GM12878 (cell line): ENCODE measurements around the gene RAB31. TPM values are rescaled to one million over a fixed set of nuclear protein-coding genes. Genes with fewer than 3 reads are reported as not detected.

ENCODE experiments used
- ATAC-seq: fragments of 200-7000 bp; cut with Tn5 transposase; 3 replicates; pipeline ENCODE4 v1.9.1; 2020; ENCODE audit warnings: mild to moderate bottlenecking, moderate library complexity
- BruUV-seq: library from RNA; stranded (reverse); fragments of 400-500 nt; replicated peaks from 2 replicates; lab custom pipeline; 2021; lab: Mats Ljungman, UMichigan
- CTCF ChIA-PET: fragments of 300-600 bp; sonication (Branson Sonifier 250); formaldehyde crosslinking; extraction: SDS; loops from one replicate; lab custom pipeline; 2021; ENCODE audit warnings: inconsistent platforms; lab: Yijun Ruan, JAX
- POLR2A ChIA-PET: fragments of 350-600 bp; formaldehyde crosslinking; extraction: SDS; loops from one replicate; lab custom pipeline; 2021; ENCODE audit warnings: inconsistent platforms; lab: Charles Lee
- RAD21 ChIA-PET: fragments of 300-600 bp; sonication (Branson Sonifier 250); formaldehyde crosslinking; loops from one replicate; lab custom pipeline; 2023; ENCODE audit warnings: antibody characterized with exemption; ENCODE audit not compliant: unreplicated experiment; lab: Charles Lee
- SMC1A ChIA-PET: fragments of 300-600 bp; sonication (Branson Sonifier 250); formaldehyde crosslinking; loops from one replicate; lab custom pipeline; 2023; ENCODE audit not compliant: unreplicated experiment, uncharacterized antibody; lab: Charles Lee
- DNase-seq: peaks from one replicate; pipeline ENCODE4 v3.0.0-alpha.2; 2011; ENCODE audit warnings: low read depth, low spot score
- FAIRE-seq: peaks from 3 replicates; lab custom pipeline; 2011; peaks lifted over from hg19 to GRCh38; lab: Jason Lieb, UNC
- H2AFZ ChIP-seq: 2 replicates; pipeline ENCODE4 v1.6.0; 2011; ENCODE audit warnings: low read depth, low read length, control low read depth; ENCODE audit not compliant: control insufficient read depth
- H3K27ac ChIP-seq: 2 replicates; pipeline ENCODE4 v1.5.1; 2011; ENCODE audit warnings: control low read depth; ENCODE audit not compliant: control insufficient read depth, insufficient read depth
- H3K27me3 ChIP-seq, 2 experiments: replicated peaks in 1 of 2; 2 replicates each; pipeline versions ENCODE4 v1.6.0 to v1.6.1; 2011; ENCODE audit warnings: low read length in 1 of 2; ENCODE audit not compliant: control insufficient read depth in 2 of 2, insufficient read depth in 2 of 2
- H3K36me3 ChIP-seq, 2 experiments: 2 replicates each; pipeline ENCODE4 v1.5.1; 2011; ENCODE audit warnings: low read length in 1 of 2; ENCODE audit not compliant: control insufficient read depth in 2 of 2, insufficient read depth in 2 of 2
- H3K4me1 ChIP-seq: 2 replicates; pipeline ENCODE4 v1.6.1; 2011; ENCODE audit warnings: mild to moderate bottlenecking, low read length, moderate library complexity, mixed read lengths; ENCODE audit not compliant: control insufficient read depth, insufficient read depth
- H3K4me2 ChIP-seq: 2 replicates; pipeline ENCODE4 v1.6.0; 2011; ENCODE audit warnings: control low read depth; ENCODE audit not compliant: control insufficient read depth, insufficient read depth
- H3K4me3 ChIP-seq: fragments of 200-600 bp; sonication (generic); 2 replicates; pipeline ENCODE4 v1.5.1; 2016
- H3K79me2 ChIP-seq: 2 replicates; pipeline ENCODE4 v1.6.0; 2011; ENCODE audit warnings: low read length; ENCODE audit not compliant: control insufficient read depth, insufficient read depth
- H3K9ac ChIP-seq: 2 replicates; pipeline ENCODE4 v1.8.0; 2011; ENCODE audit warnings: low read length, control low read depth, mixed read lengths; ENCODE audit not compliant: control insufficient read depth, insufficient read depth
- H3K9me3 ChIP-seq: replicated peaks from 3 replicates; pipeline ENCODE4 v1.5.1; 2011; ENCODE audit warnings: mild to moderate bottlenecking, low read length; ENCODE audit not compliant: control insufficient read depth, insufficient read depth
- H4K20me1 ChIP-seq: 2 replicates; pipeline ENCODE4 v1.6.0; 2011; ENCODE audit not compliant: control insufficient read depth, insufficient read depth
- BMI1 ChIP-seq: fragments of 450-650 bp; IDR thresholded peaks from 2 replicates; pipeline ENCODE4 v1.6.1; 2016; ENCODE audit warnings: mild to moderate bottlenecking, moderate library complexity, borderline replicate concordance
- BRCA1 ChIP-seq: IDR thresholded peaks from 2 replicates; pipeline ENCODE4 v1.6.1; 2011; ENCODE audit warnings: low read depth, low read length, improper control_type of control experiment
- CTCF ChIP-seq, 3 experiments: IDR thresholded peaks in 2 of 3; conservative IDR thresholded peaks in 1 of 3; 2 replicates each; pipeline ENCODE4 v1.5.1; 2011; ENCODE audit warnings: low read depth in 3 of 3, low read length in 3 of 3, mild to moderate bottlenecking in 3 of 3, control low read depth in 2 of 3, moderate library complexity in 2 of 3, inconsistent platforms in 1 of 3, mixed read lengths in 1 of 3; ENCODE audit not compliant: control insufficient read depth in 2 of 3, insufficient read depth in 1 of 3; ENCODE audit errors: extremely low read depth in 1 of 3
- HDAC6 ChIP-seq: fragments of 200-600 bp; sonication (generic); IDR thresholded peaks from one replicate; pipeline ENCODE4 v1.8.0; 2017; ENCODE audit warnings: antibody characterized with exemption; ENCODE audit not compliant: unreplicated experiment
- RAD21 ChIP-seq: IDR thresholded peaks from 2 replicates; pipeline ENCODE4 v1.6.1; 2011; ENCODE audit warnings: mild to moderate bottlenecking, low read depth, low read length, moderate library complexity; ENCODE audit not compliant: insufficient read depth
- RB1 ChIP-seq: fragments of 450-650 bp; formaldehyde crosslinking; IDR thresholded peaks from 2 replicates; pipeline ENCODE4 v1.6.1; 2017; ENCODE audit warnings: mild to moderate bottlenecking, borderline replicate concordance
- STAT3 ChIP-seq: IDR thresholded peaks from 2 replicates; pipeline ENCODE4 v1.6.1; 2011; ENCODE audit warnings: low read depth, low read length, improper control_type of control experiment
- WRNIP1 ChIP-seq: IDR thresholded peaks from 2 replicates; pipeline ENCODE4 v1.6.1; 2011; ENCODE audit warnings: low read depth, low read length, improper control_type of control experiment, borderline replicate concordance
- ZNF207 ChIP-seq: fragments of 450-650 bp; IDR thresholded peaks from 2 replicates; pipeline ENCODE4 v1.6.1; 2014; ENCODE audit warnings: antibody characterized with exemption, mild to moderate bottlenecking, borderline replicate concordance
- WGBS: methylation state at CpG from one replicate; pipeline ENCODE4 v1.1.6; 2016; ENCODE audit warnings: low lambda C conversion rate; ENCODE audit not compliant: insufficient replicate concordance, insufficient coverage; ENCODE audit errors: missing lambda C conversion rate; 5-methylcytosine and 5-hydroxymethylcytosine counted together
- in situ Hi-C: fragments of 300-500 bp; cut with MboI; formaldehyde crosslinking; loops from 9 replicates; pipeline ENCODE4 v1.14.3; 2018; ENCODE audit warnings: mixed read lengths
- intact Hi-C: fragments of 100-400 bp; cut with micrococcal nuclease; formaldehyde crosslinking; loops from one replicate; pipeline ENCODE4 v1.14.2; 2022; ENCODE audit not compliant: unreplicated experiment
- polyA plus RNA-seq, 11 experiments: library from polyadenylated mRNA; depleted of rRNA in 4 of 11; unstranded in 6 of 11; stranded (reverse) in 5 of 11; fragments of >200 nt; fragmentation: Nextera tagmentation in 4 of 11; fragmentation: Illumina TruSeq in 1 of 11; extraction: Ambion mirVana in 4 of 11; extraction: Trizol in 1 of 11; gene quantifications; 1 replicate in 1 of 11; 2 replicates in 10 of 11; pipeline versions ENCODE4 v1.2.1 to v1.2.3, GENCODE V29; 2011 to 2016; ENCODE audit warnings: inconsistent platforms in 2 of 11, missing spikeins in 2 of 11, low read depth in 1 of 11
- total RNA-seq, 4 experiments: library from RNA; depleted of rRNA in 3 of 4; stranded (reverse); fragments of >200 nt in 3 of 4; fragmentation: Illumina TruSeq in 1 of 4; extraction: Trizol in 1 of 4; gene quantifications; 2 replicates each; pipeline versions ENCODE4 v1.2.1 to v1.2.3, GENCODE V29; 2013 to 2021
- TF ChIP-seq, protein P1 (sequence below): fragments of 450-650 bp; IDR thresholded peaks from 2 replicates; pipeline ENCODE4 v1.6.1; 2018; ENCODE audit warnings: mild to moderate bottlenecking, low read depth, moderate library complexity; ENCODE audit not compliant: partially characterized antibody
- TF ChIP-seq, protein P2 (sequence below): IDR thresholded peaks from 2 replicates; pipeline ENCODE4 v1.6.1; 2011; ENCODE audit warnings: borderline replicate concordance, low read depth, mild to moderate bottlenecking, moderate library complexity, mixed read lengths, low read length; ENCODE audit not compliant: insufficient read depth; ENCODE audit errors: extremely low read length

The RAB31 gene
- total and polyA plus RNA-seq, 10 of the 15 experiments (the other 5 are each of a cell fraction or from before 2014, with no cell fraction given) = 0.80 to 23.3 (median 12.2) TPM

DNA sequence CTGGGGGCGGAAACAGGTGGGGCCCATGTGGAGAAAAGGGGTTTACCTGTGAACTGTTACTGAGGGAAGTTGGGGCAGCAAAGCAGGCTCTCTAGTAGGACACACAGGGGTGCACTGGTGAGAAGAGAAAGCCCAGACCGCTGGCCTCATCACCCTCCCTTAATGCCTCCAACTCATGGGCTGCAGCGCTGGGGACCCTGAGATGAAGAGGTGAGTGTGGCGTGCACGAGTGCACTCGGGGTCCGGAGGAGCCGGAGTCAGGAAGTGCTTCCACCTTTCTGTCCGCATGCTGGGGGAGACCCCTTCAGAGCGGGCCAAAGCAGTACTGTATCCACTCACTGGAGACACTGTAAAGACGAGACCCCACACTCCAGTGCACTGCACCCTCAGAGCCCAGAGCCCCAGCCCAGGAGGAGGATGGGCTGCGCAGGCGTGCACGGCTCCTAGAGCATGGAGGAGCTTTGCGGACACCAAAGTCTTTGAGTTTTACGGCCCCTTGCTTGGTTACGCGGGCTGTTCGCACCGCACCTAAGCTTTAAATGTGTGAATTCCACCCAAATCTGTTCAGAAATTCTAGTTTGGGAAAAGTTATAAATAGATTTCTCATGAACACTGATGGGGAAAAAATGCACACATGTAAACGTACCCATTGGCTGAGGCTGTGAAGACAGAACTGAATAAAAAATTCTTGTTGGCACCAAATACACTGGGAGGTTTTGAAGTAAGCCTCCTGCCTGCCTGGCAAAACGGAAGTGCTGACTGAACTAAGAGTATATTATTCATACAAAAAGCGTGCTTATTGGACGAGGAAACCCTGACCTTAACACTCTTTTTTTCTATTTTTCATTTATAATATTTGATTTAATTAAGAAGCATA, 48.4 kb upstream of the RAB31 start (continued):
- TF ChIP-seq RB1 = no peak
- TF ChIP-seq WRNIP1 = no peak
- TF ChIP-seq, protein P1, sequence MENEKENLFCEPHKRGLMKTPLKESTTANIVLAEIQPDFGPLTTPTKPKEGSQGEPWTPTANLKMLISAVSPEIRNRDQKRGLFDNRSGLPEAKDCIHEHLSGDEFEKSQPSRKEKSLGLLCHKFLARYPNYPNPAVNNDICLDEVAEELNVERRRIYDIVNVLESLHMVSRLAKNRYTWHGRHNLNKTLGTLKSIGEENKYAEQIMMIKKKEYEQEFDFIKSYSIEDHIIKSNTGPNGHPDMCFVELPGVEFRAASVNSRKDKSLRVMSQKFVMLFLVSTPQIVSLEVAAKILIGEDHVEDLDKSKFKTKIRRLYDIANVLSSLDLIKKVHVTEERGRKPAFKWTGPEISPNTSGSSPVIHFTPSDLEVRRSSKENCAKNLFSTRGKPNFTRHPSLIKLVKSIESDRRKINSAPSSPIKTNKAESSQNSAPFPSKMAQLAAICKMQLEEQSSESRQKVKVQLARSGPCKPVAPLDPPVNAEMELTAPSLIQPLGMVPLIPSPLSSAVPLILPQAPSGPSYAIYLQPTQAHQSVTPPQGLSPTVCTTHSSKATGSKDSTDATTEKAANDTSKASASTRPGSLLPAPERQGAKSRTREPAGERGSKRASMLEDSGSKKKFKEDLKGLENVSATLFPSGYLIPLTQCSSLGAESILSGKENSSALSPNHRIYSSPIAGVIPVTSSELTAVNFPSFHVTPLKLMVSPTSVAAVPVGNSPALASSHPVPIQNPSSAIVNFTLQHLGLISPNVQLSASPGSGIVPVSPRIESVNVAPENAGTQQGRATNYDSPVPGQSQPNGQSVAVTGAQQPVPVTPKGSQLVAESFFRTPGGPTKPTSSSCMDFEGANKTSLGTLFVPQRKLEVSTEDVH = no peak
- no peak for TF ChIP-seq BMI1
- TF ChIP-seq, all 136 proteins: peak for 0

DNA sequence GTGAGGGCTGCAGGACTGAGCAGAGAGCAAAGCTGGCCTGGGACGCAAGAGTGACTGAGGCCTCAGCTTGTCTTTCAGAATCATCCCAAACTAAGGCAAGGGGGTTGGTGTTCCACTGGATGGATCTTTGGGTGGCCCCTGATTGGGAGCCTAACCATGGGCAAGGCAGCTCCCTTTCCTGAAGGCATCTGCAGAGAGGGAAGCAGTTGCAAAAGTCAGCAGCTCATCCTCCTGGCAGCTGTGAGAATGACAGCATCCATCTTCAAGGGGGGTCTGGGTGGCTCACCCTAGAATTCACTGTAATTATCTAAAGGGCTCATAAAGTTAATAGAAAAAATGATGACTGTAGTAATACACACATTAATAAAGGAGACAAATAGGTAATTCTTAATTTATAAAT, 46.5 kb upstream of the RAB31 start:
- Histone ChIP-seq H3K9me3 (no peaks in the 10 kb centered on the region), H3K4me3 (no peak overlapping the region), H3K4me1 (no peaks in the 10 kb centered on the region), H3K27ac (no peak overlapping the region), H3K27me3 (no peaks in the 10 kb centered on the region; a peak in 1 of 4 replicates), H2AFZ (no peak overlapping the region), H3K79me2 (no peaks in the 10 kb centered on the region), H3K36me3 (no peaks in the 10 kb centered on the region), H3K4me2 (no peak overlapping the region), H4K20me1 (no peaks in the 10 kb centered on the region), H3K9ac (no peak overlapping the region)
- POLR2A ChIA-PET = interaction anchor here (0.7 kb wide), 1 partner anchor 397 kb away, joined by 3 read pairs; no protein-coding TSS in a partner anchor
- DNase-seq (no peak), ATAC-seq (no peak), FAIRE-seq (no peak)
- BruUV-seq = no TSS peak
- 100% methylated on average over 1 of the region's 1 CpG for WGBS
- no peak for TF ChIP-seq HDAC6
- TF ChIP-seq, protein P2, sequence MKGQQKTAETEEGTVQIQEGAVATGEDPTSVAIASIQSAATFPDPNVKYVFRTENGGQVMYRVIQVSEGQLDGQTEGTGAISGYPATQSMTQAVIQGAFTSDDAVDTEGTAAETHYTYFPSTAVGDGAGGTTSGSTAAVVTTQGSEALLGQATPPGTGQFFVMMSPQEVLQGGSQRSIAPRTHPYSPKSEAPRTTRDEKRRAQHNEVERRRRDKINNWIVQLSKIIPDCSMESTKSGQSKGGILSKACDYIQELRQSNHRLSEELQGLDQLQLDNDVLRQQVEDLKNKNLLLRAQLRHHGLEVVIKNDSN = no peak
- TF ChIP-seq STAT3 = no peak
- TF ChIP-seq RAD21 = peak; percentile 33; the same call in 1 of the 2 replicates
- TF ChIP-seq BRCA1 = no peak
- TF ChIP-seq ZNF207 = no peak
- TF ChIP-seq CTCF (IDR thresholded peaks at IDR 0.05 in 2 of 3, conservative IDR thresholded peaks at IDR 0.05 in 1 of 3; ENCODE audit: control insufficient read depth in 2 of 3, extremely low read depth in 1 of 3, insufficient read depth in 1 of 3, low read depth in 3 of 3, low read length in 3 of 3) = peak in 2 of 3 experiments; percentile 11 to 24; a peak in 1 of 6 replicates
- RAD21 ChIA-PET = no interaction called here
- SMC1A ChIA-PET = interaction anchor here (1.0 to 1.6 kb wide), 3 partner anchors 11 to 21 kb away, joined by 3 to 4 read pairs (median 3); no protein-coding TSS in a partner anchor
- in situ Hi-C loops (no loop called here), intact Hi-C loops (no loop called here)
- CTCF ChIA-PET = interaction anchor here (0.8 kb wide), 1 partner anchor 49 kb away, joined by 3 read pairs; no protein-coding TSS in a partner anchor
